HepG2 (cell line): ENCODE data around the gene TET2. TPM values are rescaled to one million over a fixed set of nuclear protein-coding genes. Genes with fewer than 3 reads are reported as not detected.
"Not testable (repeated sequence)": the region's sequence is repeated elsewhere in the genome, so short reads cannot be mapped to it uniquely, and the experiment has no call there.

Source experiments
- ATAC-seq: fragments of 200-7000 bp; cut with Tn5 transposase; 3 replicates; pipeline ENCODE4 v1.9.1; 2020; ENCODE audit warnings: mild to moderate bottlenecking, moderate library complexity
- BruUV-seq: library from RNA; stranded (reverse); fragments of 400-500 nt; replicated peaks from 2 replicates; lab custom pipeline; 2021; lab: Mats Ljungman, UMichigan
- CTCF ChIA-PET: fragments of 300-600 bp; formaldehyde crosslinking; extraction: SDS; loops from one replicate; lab custom pipeline; 2021; ENCODE audit warnings: low total read pairs, inconsistent platforms, low intra/inter-chr PET ratio; lab: Yijun Ruan, JAX
- POLR2A ChIA-PET: fragments of 350-600 bp; sonication (Branson Sonifier 250); formaldehyde crosslinking; loops from one replicate; lab custom pipeline; 2020; ENCODE audit warnings: antibody characterized with exemption, inconsistent platforms; lab: Yijun Ruan, JAX
- DNase-seq: peaks from one replicate; pipeline ENCODE4 v3.0.0-alpha.2; 2015; ENCODE audit warnings: low spot score
- FAIRE-seq: peaks from 3 replicates; lab custom pipeline; 2011; peaks lifted over from hg19 to GRCh38; lab: Jason Lieb, UNC
- H2AFZ ChIP-seq: one replicate; pipeline ENCODE4 v1.6.1; 2011; ENCODE audit warnings: low read length, inconsistent platforms
- H3K27ac ChIP-seq: fragments of 300-600 bp; 3 replicates; pipeline ENCODE4 v1.8.0; 2011; ENCODE audit warnings: mixed run types, mild to moderate bottlenecking, mixed read lengths, low read length, inconsistent platforms; ENCODE audit not compliant: insufficient read depth; ENCODE audit errors: extremely low read length
- H3K27me3 ChIP-seq, 2 experiments: fragments of 200-600 bp in 1 of 2; 2 replicates in 1 of 2; 3 replicates in 1 of 2; pipeline versions ENCODE4 v1.6.0 to v1.8.0; 2011; ENCODE audit warnings: low read length in 2 of 2, mild to moderate bottlenecking in 2 of 2, moderate library complexity in 2 of 2, inconsistent platforms in 1 of 2; ENCODE audit not compliant: insufficient read depth in 2 of 2, control insufficient read depth in 1 of 2
- H3K36me3 ChIP-seq, 2 experiments: fragments of 200-600 bp in 1 of 2; replicated peaks in 1 of 2; 2 replicates in 1 of 2; 3 replicates in 1 of 2; pipeline versions ENCODE4 v1.5.1 to v1.8.0; 2011; ENCODE audit warnings: low read length in 2 of 2, inconsistent platforms in 1 of 2; ENCODE audit not compliant: insufficient read depth in 2 of 2, control insufficient read depth in 1 of 2
- H3K4me1 ChIP-seq: 2 replicates; pipeline ENCODE4 v1.5.1; 2012; ENCODE audit warnings: low read length, inconsistent platforms; ENCODE audit not compliant: insufficient read depth
- H3K4me2 ChIP-seq: 2 replicates; pipeline ENCODE4 v1.6.0; 2011; ENCODE audit warnings: low read depth, low read length, inconsistent platforms
- H3K4me3 ChIP-seq, 3 experiments: fragments of 200-600 bp in 1 of 3; sonication (generic), shearing (Covaris generic) in 1 of 3; replicated peaks in 1 of 3; 2 replicates each; pipeline ENCODE4 v1.5.1; 2011 to 2016; ENCODE audit warnings: low read length in 3 of 3, inconsistent platforms in 2 of 3, low read depth in 2 of 3, mild to moderate bottlenecking in 2 of 3, control low read depth in 1 of 3, mixed read lengths in 1 of 3; ENCODE audit not compliant: insufficient read depth in 1 of 3
- H3K79me2 ChIP-seq: one replicate; pipeline ENCODE4 v1.6.1; 2011; ENCODE audit warnings: low read length, inconsistent platforms; ENCODE audit not compliant: insufficient read depth
- H3K9ac ChIP-seq: 2 replicates; pipeline ENCODE4 v1.6.0; 2011; ENCODE audit warnings: mild to moderate bottlenecking, low read depth, low read length, inconsistent platforms; ENCODE audit not compliant: insufficient read depth
- H3K9me3 ChIP-seq: 2 replicates; pipeline ENCODE4 v1.5.1; 2012; ENCODE audit warnings: mild to moderate bottlenecking, low read length
- H4K20me1 ChIP-seq: 2 replicates; pipeline ENCODE4 v1.6.0; 2011; ENCODE audit warnings: inconsistent platforms, mild to moderate bottlenecking, low read length, moderate library complexity; ENCODE audit not compliant: insufficient read depth
- ATF7 ChIP-seq, 2 experiments: fragments of 450-650 bp in 1 of 2; sonication (generic) in 1 of 2; formaldehyde crosslinking in 1 of 2; IDR thresholded peaks; 2 replicates each; pipeline versions ENCODE4 v1.4.0 to v1.6.1; 2016 to 2020; ENCODE audit warnings: antibody characterized with exemption in 1 of 2, mild to moderate bottlenecking in 1 of 2, missing genetic modification reagents in 1 of 2
- GTF3A ChIP-seq: sonication (generic); formaldehyde crosslinking; conservative IDR thresholded peaks from 2 replicates; pipeline ENCODE4 v1.4.0; 2020; ENCODE audit warnings: mild to moderate bottlenecking, missing genetic modification reagents
- RARG ChIP-seq: sonication (generic); formaldehyde crosslinking; IDR thresholded peaks from 2 replicates; pipeline ENCODE4 v1.4.0; 2020; ENCODE audit warnings: low read depth, mild to moderate bottlenecking, missing genetic modification reagents
- ZFP82 ChIP-seq: sonication (generic); formaldehyde crosslinking; IDR thresholded peaks from 2 replicates; pipeline ENCODE4 v1.5.1; 2020; ENCODE audit warnings: mild to moderate bottlenecking, missing genetic modification reagents, borderline replicate concordance
- ZNF510 ChIP-seq: sonication (generic); formaldehyde crosslinking; IDR thresholded peaks from 2 replicates; pipeline ENCODE4 v1.4.0; 2020; ENCODE audit warnings: low read depth, mild to moderate bottlenecking, missing genetic modification reagents
- WGBS: methylation state at CpG from one replicate; pipeline ENCODE4 v1.1.6; 2017; ENCODE audit warnings: low lambda C conversion rate; 5-methylcytosine and 5-hydroxymethylcytosine counted together
- in situ Hi-C: cut with HindIII; loops from 2 replicates; pipeline ENCODE4 v1.10.0; 2017; ENCODE audit warnings: low pct_unique_long_range_greater_than_20kb; ENCODE audit not compliant: extremely low pct_ligation_motif_present
- intact Hi-C: fragments of 100-400 bp; cut with micrococcal nuclease; formaldehyde crosslinking; loops from one replicate; pipeline ENCODE4 v1.10.0; 2022; ENCODE audit not compliant: unreplicated experiment
- polyA plus RNA-seq, 8 experiments: library from polyadenylated mRNA; depleted of rRNA in 3 of 8; stranded (reverse) in 7 of 8; unstranded in 1 of 8; fragments of >200 nt; fragmentation: Illumina TruSeq in 4 of 8; extraction: Trizol in 4 of 8; gene quantifications; 2 replicates each; pipeline versions ENCODE4 v1.2.1 to v1.2.3, GENCODE V29; 2011 to 2016; ENCODE audit warnings: low read depth in 4 of 8, missing spikeins in 1 of 8, mixed read lengths in 1 of 8; ENCODE audit not compliant: insufficient read depth in 1 of 8
- total RNA-seq, 5 experiments: library from RNA; depleted of rRNA; stranded (reverse); fragments of >200 nt; fragmentation: Illumina TruSeq; extraction: Trizol; gene quantifications; 2 replicates each; pipeline ENCODE4 v1.2.3, GENCODE V29; 2016; ENCODE audit warnings: low read depth in 1 of 5
- TF ChIP-seq, protein P1 (sequence below): sonication (generic); formaldehyde crosslinking; IDR thresholded peaks from 2 replicates; pipeline ENCODE4 v1.8.1; 2023; ENCODE audit warnings: missing genetic modification reagents, inconsistent platforms, borderline replicate concordance

TET2 gene
- total and polyA plus RNA-seq, 2 of the 13 experiments (the other 11 are each of a cell fraction or from before 2014, with no cell fraction given), result 4.7 to 4.8 TPM

- H3K9me3 ChIP-seq, H3K27ac ChIP-seq, H3K9ac ChIP-seq, BruUV-seq, H3K4me3 ChIP-seq, H3K79me2 ChIP-seq, H2AFZ ChIP-seq, CTCF ChIA-PET, H4K20me1 ChIP-seq, POLR2A ChIA-PET, intact Hi-C loops, H3K36me3 ChIP-seq, H3K4me1 ChIP-seq, DNase-seq, FAIRE-seq, in situ Hi-C loops, H3K27me3 ChIP-seq, ATAC-seq, H3K4me2 ChIP-seq: not testable (repeated sequence)
- WGBS, result 0% methylated on average over 1 of the region's 1 CpG
Measured at GRCh38 chr4:105299027-105299426, 152.4 kb downstream of the TET2 start.

DNA sequence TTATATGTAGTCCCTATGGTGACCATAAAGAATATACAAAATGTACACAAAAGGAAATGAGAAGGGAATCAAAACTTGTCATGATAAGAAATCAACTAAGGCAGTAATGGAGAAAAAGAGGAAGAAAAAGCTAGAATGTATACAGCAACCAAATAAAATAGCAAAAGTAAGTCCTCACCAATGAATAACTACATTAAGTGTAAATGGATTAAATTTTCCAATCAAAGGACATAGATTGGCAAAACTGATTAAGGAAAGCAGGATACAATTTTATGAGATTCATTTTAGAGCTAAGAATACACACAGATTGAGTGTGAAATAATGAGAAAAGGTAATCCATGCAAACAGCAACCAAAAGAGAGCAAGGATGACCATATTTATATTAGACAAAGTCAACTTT, 157.4 kb downstream of the TET2 start:
- in situ Hi-C loops, result no loop called here
- Histone ChIP-seq H4K20me1 (no peaks in the 10 kb centered on the region), H3K27ac (no peak overlapping the region), H2AFZ (no peak overlapping the region), H3K36me3 (no peaks in the 10 kb centered on the region), H3K79me2 (no peaks in the 10 kb centered on the region), H3K9me3 (no peaks in the 10 kb centered on the region), H3K4me3 (no peak overlapping the region)
- ChIA-PET CTCF (no interaction called here), POLR2A (no interaction called here)
- intact Hi-C loops, result no loop called here
- TF ChIP-seq GTF3A (CRISPR knock-in tag) (no peak), ZNF510 (CRISPR knock-in tag) (no peak), ZFP82 (CRISPR knock-in tag) (no peak), RARG (CRISPR knock-in tag) (no peak), ATF7 (IDR thresholded peaks at IDR 0.05) (no peak), ATF7 (CRISPR knock-in tag; IDR thresholded peaks at IDR 0.05) (no peak)
- TF ChIP-seq, protein P1, sequence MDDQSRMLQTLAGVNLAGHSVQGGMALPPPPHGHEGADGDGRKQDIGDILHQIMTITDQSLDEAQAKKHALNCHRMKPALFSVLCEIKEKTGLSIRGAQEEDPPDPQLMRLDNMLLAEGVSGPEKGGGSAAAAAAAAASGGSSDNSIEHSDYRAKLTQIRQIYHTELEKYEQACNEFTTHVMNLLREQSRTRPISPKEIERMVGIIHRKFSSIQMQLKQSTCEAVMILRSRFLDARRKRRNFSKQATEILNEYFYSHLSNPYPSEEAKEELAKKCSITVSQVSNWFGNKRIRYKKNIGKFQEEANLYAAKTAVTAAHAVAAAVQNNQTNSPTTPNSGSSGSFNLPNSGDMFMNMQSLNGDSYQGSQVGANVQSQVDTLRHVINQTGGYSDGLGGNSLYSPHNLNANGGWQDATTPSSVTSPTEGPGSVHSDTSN (CRISPR knock-in tag), result no peak
- TF ChIP-seq, all 625 proteins: peak for 0
- H3K9ac ChIP-seq, result no peak overlapping the region
- H3K27me3 ChIP-seq, result no peaks in the 10 kb centered on the region
- DNase-seq, result no peak
- H3K4me1 ChIP-seq, result no peaks in the 10 kb centered on the region
- no peak for ATAC-seq
- FAIRE-seq, result no peak
- no TSS peak for BruUV-seq
- no peak overlapping the region for H3K4me2 ChIP-seq
